Raji (cell line): ENCODE results near the gene COQ8B.

Experiments
- POLR2A ChIP-seq: IDR thresholded peaks from 2 replicates; pipeline ENCODE4 v1.6.1; 2011; ENCODE audit warnings: low read depth, low read length, control low read depth; ENCODE audit not compliant: insufficient read depth

COQ8B gene

DNA sequence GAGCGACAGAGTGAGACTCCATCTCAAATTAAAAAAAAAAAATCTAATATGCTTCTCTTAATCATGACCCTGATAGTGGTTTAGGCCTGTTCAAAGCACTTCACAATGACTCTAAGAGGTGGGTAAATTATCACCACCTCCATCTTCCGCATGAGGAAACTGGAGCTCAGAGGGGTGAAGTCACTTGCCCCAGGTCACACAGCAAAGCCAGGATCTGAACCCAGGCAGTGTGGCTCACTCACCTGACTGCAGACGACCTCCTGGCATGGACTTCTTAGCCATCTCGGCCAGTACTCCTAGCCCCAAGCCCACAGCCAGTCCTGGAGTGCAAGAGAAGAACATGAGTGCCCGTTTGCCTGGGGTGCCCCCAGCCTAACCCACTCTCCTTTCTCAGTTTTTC lies 6.9 kb downstream of the COQ8B start:
- no peak for TF ChIP-seq POLR2A

DNA sequence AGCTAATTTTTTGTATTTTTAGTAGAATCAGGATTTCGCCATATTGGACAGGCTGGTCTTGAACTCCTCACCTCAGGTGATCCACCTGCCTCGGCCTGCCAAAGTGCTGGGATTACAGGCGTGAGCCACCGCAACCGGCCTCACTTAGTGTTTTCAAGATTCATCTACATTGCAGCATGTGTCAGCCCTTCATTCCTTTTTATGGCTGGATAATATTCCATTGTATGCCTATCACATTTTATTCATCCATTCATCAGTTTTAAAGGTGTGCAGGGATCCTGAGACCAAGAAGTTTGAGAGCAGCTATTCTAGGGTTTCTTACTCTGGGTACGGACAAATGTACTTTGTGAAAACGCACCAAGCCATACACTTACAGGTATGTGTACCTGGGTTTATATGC lies 9.1 kb downstream of the COQ8B start:
- no peak for TF ChIP-seq POLR2A

DNA sequence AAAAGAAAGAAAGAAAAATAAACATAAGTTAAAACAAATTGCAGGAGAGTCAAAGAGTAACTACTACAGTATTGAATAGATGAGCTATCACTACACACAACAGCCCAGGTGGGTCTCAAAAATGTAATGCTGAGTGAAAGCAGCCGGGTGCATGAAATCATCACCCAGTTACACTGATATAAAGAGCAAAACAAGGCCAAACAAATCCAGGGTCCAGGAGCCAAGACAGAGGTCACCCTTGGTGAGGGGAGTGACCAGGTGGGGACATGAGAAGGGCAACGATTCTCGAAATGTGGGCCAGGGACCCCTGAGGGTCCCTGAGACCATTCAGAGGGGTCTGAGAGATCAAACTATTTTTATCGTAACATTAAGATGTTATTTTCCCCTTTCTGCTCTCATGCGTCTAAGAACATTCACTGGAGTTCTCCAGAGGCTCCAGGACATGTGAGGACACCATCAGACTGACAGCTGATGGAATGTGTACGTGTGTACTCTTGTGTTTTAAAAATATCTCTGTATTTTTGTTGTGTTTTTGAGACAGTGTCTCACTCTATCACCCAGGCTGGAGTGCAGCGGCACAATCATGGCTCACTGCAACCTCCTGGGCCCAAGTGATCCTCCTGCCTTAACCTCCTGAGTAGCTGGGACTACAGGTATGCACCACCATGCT lies 10.6 kb downstream of the COQ8B start:
- no peak for TF ChIP-seq POLR2A

DNA sequence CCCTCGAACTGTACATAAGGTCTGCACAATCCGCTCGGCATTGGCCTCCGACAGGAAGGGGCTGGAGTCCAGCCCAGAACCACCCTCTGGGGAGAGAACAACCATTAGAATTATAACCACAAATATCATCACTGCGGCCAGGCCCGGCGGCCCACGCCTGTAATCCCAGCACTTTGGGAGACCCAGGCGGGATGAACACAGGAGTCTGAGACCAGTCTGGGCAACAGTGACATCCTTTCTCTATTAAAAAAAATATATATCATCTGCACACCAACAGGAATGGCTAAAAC lies 11.4 kb downstream of the COQ8B start:
- no peak for TF ChIP-seq POLR2A

DNA sequence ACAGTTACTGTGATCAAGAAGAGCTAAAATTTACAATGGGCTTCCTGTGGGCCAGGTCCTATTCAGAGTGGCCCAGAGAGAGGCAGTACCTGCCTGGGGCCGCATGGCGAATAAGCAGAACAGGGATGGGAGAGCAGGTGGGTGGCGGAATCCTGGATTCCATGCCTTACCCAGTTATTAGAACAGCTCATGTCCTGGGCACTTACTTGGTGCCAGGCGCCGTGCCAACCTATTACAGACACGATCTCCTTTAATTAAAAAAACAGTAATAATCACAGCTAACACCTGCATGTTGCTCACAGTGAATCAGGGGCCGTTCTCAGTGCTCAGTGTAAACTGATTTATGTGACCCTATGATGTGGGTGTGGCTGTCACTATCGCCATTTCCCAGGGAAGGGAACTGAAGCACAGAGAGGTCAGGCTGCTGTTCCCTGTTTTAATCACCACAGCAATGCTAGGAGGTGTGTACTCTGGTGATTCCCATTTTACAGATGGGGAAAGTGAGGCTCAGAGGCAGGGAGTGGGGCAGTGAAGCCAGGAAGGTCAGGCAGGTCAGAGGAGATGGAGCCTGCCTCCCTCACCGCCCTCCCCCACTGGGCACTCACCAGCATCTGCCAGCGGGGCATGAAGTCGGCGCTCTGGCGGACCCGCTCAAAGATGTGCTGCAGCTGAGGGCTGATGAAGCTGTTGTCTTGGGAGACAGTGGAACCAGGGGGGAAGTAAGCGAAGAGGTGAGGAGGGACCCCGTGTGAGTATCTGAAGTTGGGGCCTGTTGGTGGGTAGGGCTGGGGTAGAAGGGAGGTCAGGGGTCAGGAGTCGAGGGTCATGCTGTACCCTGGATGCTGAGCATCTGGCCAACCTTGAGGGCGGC lies 12.0 kb downstream of the COQ8B start:
- no peak for TF ChIP-seq POLR2A

DNA sequence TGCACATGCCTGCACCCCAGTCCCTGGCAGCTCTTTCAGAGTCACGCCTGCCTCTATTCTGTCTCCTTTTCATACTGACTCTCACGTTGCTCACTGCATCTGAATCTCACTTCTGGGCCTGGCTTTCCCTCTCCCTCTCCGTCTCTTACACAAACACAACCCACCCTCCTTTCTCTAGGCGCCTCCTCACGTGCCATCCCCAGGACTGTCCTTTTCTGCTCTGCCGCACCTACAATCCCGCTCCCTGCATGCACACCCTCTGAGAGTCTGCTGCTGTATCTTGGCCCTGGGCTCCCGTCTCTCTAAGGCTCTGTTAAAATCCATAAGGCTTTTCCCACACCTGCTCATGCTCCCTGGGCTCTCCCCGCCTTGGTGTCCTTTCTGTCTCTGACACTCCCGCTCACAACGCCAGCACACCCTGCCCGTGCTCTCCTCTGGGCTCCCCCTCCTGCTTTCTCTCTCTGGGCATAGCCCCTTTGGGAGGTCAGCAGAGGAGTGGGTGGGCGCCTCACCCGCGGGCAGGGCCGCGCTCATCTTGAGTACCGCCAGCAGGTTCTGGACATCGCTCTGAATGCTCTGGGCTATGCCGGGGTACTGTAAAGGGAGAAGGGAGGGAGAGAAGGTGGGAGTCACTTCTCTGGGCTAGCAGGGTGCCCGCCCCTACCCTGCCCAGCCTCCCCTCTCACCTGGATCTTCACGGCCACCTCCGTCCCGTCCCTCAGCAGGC lies 13.5 kb downstream of the COQ8B start:
- TF ChIP-seq POLR2A: no peak

DNA sequence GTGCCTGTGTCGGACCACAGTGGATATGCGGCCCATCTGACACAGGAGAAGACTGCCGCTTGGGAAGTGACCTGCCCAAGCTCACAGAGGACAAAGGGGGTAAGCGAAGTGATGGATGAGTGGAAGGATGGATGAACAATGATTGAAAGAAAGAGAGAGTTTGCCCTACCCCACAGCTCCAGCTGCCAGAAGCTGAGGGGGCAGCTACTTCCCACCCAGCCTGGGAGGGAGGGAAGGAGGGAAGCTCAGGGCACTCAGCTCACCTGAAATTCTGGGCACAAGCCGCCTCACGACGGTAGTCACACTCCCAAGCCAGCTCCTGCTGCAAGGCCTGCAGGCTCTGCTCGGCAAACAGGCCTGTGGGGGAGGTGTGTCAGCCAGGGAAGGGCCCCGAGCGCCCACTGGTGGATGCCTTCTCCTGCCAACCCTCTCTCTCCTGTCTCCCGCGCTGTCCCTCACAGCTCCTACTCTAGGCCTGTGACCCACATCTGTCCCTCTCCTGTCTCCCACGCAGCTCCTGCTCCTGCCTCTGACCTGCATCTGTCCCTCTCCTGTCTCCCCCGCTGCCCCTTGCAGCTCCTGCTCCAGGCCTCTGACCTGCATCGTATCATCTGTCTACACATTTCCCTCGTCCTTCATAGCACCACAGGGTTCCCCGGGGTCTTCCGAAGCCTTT lies 14.2 kb downstream of the COQ8B start:
- TF ChIP-seq POLR2A: no peak

DNA sequence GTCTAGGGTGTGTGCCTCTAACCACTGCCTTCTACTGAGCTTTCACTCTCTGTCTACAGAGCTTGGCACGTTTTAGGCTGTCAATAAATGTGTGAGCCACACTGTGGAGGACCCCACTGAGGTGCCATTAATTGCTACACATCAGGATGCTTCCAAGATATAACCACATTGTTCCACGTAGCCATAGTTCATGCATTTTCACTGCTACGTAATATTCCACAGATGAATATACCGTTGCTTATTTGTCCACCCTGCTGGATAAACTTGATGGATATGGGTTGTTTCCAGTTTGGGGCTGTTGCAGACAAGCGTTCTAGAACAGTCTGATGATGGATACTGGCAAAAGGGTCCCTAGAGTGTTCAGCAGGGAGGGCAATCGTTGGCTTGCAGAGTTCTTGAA lies 14.9 kb downstream of the COQ8B start:
- no peak for TF ChIP-seq POLR2A

DNA sequence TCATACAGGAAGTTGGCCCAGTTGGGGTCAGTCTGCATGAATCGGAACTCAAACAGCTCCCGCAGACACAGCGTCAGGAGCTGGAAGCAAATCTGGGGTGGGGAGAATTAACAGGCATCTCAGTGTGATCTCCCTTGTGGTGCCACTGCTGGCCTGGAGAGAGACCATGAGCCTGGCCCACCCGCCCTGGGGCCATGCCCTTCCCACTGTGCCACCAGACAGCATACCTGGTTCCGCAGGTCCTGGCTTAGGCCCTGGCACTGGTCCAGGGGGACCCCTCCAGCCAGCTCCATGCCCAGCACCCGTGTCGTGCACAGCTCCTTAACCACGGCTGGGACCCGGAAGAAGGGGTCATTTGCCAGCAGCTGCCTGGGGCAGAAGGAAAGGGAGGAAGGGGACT lies 16.6 kb downstream of the COQ8B start:
- no peak for TF ChIP-seq POLR2A

DNA sequence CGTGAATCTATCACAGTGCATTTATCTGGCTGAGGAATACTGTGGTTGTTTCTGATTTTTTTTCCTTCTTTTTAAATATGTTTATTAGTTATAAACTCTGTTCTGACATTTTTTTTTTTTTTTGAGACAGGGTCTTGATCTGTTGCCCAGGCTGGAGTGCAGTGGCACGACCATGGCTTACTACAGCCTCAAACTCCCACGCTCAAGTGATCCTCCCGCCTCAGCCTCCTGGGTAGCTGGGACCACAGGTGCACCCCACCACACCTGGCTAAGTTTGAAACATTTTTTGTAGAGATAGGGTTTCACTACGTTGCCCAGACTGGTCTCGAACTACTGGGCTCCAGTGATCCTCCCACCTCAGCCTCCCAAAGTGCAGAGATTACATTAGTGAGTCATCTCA lies 19.7 kb downstream of the COQ8B start:
- TF ChIP-seq POLR2A: no peak

DNA sequence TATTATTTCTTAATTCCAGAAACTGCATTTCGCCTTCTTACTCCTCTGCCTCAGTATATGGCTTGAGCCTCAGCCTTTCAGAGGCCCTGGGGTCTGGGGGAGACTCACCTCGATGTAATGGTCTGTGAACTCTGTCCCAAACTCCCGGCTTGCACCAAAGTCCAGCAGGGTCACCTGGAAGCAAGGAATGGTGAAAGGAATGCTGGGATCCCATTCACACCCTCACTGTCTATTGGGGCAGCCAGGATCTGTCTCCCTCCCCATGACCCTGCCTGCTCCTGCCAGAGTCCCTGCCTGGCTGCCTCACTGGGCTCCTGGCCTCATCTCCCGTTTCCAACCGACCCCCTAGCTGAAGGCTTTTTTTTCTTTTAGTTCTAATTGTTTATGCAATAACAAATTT lies 20.8 kb downstream of the COQ8B start:
- TF ChIP-seq POLR2A: no peak

DNA sequence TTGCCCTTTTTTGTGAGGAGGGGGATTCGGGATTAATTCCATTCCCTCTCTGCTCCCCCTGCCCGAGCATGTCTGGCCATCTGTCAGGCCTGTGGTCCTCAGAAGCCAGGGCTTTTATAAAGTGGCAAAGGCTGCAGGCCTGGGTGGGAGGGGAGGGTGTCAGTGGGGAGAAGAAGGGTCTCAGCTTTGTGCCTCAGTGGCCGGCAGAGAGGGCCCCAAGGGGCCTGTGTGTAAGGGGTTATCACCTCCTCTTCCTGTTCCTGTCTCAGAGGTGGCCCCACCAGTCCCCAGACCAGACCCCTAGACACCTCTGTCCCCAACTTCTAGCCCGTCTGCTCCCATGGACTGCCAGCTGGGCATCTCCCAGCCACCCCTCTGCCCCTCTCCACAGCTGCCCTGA lies 22.8 kb downstream of the COQ8B start:
- TF ChIP-seq POLR2A: no peak

DNA sequence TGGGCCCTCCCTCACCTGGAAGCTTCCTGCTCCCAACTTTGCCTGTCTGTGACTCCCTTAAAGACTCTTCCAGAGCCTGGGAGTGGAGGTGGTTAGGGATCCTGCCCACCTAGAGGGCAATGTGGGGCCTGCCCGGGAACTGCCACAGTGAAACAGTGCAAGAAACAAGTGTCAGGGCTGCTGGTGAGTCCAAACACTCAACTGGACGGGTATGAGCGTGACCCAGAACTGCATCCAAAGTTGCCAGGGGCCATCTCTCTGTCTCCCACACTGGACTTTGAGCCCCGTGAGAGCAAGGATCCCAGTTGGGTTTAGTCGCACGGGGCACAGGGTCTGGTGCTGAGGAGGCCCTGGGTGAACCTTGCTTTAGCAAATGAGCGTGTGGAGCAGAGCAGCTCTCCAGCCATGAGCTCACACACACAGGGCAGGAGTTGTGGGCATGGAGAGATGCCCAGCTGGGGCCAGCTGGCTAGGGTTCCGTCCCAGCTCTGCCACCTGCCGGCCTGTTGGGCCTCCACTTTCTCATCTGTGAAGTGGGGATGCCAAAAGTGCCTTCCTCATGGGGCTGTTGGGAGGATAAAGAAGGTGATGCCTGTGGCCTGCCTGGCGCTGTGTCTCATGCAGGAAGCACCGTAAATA lies 23.4 kb downstream of the COQ8B start:
- TF ChIP-seq POLR2A: no peak

DNA sequence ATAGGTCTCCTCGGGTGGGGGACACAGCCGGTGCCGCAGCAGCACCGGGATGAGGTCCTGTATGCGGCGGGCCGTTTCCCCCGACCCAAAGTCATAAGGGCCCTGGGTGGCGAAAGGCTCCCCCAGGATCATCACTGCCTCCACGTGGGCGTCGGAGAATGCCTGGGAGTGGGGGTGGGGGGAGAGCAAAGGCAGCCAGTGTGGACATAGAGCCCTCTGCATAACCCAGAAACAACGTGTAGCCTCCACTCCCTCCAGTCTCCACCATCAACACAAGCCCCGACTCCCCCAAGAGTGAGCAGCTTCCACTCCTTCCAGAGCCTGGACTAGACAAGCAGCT lies 24.5 kb downstream of the COQ8B start:
- TF ChIP-seq POLR2A: no peak

DNA sequence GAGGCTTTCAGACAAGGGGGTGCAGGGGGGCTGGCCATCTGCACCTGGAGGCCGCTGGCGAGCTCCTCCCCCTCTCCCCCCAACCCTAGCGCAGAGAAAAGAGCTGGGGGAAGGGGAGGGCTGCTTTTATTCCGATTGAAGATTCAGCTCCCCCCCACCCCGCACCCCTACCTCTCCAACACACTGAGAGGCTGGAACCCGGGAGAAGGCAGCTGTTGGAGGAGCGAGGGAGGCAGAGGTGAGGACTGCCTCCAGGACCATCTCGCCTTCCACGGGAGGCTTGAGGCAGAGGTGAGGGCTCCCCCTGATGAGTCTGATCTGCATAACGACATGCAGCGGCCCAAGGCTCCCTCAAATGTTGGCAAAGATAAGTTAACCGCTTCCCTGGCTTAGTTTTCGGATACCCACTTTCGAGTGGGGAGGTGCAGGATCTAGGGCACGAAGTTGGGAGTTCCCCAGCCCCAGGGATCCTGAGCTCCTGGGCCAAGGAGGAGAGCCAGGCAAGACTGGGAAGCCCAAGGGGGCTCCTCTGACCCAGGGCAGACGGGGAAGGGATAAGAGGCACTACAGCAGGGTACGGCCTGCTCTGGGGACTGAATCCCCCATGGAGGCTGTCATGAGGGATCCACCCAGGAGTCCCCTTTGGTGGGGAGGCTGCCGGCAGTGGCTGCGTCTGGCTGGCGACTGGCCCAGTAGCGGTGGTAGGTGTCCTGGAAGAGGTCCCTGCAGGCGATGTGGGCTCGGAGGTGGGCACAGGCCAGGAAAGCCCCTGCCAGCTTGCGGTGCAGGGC lies 25.1 kb downstream of the COQ8B start:
- no peak for TF ChIP-seq POLR2A
